ENCODE results near the gene ASPG.

GRCh38 chr14:104140213-104140462 lies 54.6 kb downstream of the ASPG start:
- TF ChIP-seq CTCF (tag by site-specific recombination; IDR thresholded peaks at IDR 0.05) (no peak), ZNF654 (tag by site-specific recombination; IDR thresholded peaks at IDR 0.05; ENCODE audit: low read depth) (no peak), ZNF274 (IDR thresholded peaks at IDR 0.05; ENCODE audit: low read length) (no peak), ZNF274 (tag by site-specific recombination; IDR thresholded peaks at IDR 0.05; ENCODE audit: borderline replicate concordance) (no peak), KLF17 (tag by site-specific recombination; IDR thresholded peaks at IDR 0.05) (no peak), ZNF19 (tag by site-specific recombination; IDR thresholded peaks at IDR 0.05; ENCODE audit: low read depth) (no peak), HOXA7 (CRISPR knock-in tag; IDR thresholded peaks at IDR 0.05; ENCODE audit: borderline replicate concordance) (no peak), ZNF121 (tag by site-specific recombination; IDR thresholded peaks at IDR 0.05) (no peak)

Data from HEK293 (cell line).